Activated effector memory CD4-positive, alpha-beta T cell treated with Interleukin-2 at 50 U/mL for 16 hours (primary cell): ENCODE results near the gene TTC7B.
A peak's percentile ranks its signal among the peaks of the same experiment; 100 is the strongest.
"Not testable (repeated sequence)": the region's sequence is repeated elsewhere in the genome, so short reads cannot be mapped to it uniquely, and the experiment has no call there.

Source experiments
- DNase-seq: peaks from one replicate; pipeline ENCODE4 v3.0.0-alpha.2; 2020

Gene TTC7B

GRCh38 chr14:90830931-90831701, 14.9 kb upstream of the TTC7B start:
- no peak for DNase-seq

DNA sequence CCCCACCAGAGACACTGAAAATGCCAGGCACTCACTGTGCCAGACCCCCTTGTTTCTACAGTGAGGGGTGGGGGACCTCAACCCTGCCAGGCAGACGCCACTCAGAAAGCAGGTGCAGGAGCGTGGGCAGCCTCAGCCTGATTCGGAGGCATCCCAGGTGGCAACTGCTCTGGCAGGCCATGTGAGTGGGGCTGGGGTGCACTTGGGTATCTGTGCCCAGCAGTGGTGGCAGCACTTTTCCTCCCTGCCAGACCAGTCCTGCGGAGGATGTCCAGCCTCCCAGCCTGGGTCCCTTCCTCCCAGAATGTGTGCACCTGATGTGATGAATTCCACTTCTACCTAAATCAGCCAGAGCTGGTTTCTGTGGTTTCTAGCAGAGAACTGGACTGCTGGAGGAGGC, 13.4 kb upstream of the TTC7B start:
- no peak for DNase-seq

DNA sequence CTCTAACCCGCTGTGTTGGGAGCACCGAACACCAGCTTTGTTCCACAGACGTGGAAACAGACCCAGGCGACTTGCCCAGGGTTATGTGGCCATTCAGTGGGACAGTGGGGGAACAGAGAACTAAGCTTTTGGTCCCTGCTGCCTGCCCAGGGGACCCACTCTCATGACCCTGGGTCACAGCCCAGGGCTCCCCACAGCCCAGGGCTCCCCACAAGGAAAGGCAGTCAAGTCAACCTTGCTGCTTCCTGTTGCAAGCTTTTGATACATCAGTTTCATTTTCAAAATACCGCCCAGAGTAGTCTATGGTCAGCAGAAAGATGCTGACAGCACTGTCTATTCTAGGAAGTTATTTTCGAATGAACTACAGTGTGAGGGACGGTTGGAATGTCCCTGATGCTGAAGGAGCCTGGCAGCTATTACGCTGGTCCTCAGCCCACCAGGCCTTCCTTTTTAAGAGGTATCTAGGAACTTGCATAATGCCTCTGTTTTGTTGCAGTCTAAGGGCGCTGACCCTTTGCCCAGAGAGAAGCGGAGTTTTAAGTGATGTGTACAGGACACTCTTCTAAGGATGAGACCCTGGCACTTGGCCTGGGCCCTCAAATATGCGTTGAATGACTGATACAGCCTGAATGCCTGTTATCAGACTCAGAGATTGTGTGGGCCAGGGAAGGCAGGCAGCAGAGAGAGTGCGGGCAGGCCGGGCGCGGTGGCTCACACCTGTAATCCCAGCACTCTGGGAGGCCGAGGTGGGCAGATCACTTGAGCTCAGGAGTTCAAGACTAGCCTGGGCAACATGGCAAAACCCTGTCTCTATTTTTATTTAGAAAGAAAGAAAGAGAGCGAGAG, 12.6 kb upstream of the TTC7B start:
- DNase-seq, result peak; percentile 8

GRCh38 chr14:90827919-90828610, 11.8 kb upstream of the TTC7B start:
- DNase-seq, result peak; percentile 87

- DNase-seq, result not testable (repeated sequence)
Measured at GRCh38 chr14:90823542-90823941, 7.3 kb upstream of the TTC7B start.

DNA sequence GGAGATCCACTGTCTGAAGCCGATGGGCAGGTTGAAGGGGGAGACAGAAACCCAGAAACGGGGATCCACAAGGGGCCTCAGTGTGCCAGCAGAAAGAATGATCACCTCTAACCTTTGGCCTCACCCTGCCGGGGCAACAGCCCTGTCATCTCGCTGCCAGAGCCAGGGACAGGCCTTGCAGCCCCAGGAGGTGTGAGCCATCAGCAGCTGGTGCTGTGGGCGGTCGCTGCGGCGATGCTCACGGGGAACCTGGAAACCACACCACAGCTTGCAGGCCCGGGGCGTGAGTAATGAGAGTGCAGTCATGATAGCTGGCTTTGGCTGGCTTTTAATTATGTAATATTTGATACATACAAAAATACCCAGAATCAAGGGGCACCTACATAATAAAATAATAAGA, 4.7 kb upstream of the TTC7B start:
- DNase-seq, result peak; percentile 67

DNA sequence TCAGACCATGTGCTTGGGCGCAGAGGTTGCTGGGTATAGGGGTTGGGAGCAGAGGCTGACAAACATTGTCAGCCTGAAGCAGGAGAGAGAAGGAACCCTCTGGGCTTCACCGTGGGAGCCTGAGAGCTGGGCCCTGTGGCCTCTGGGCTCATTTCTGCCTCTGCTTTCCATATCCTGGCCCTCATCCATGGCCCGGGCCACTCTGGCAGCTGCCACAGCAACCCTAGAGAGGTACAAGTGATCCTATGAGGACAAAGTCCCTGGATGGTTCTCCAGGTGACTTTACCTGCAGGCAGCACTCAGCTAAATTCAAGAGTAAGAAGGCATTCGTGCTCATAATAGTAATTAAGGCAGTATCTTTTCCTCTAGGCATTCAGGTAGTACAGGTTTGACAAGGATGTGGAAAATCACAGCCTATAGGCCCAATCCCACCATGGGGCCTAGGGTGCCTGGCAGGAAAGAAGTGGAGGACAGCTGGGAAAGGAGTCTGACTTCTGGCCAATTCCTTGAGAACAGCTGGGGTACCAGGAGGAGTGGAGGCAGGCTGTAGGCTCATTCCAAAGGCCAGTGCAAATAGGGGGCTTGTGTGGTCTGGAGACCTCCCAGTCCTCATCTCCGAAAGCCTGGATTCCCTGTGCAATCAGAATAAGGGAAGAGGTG, 3.6 kb upstream of the TTC7B start:
- no peak for DNase-seq

DNA sequence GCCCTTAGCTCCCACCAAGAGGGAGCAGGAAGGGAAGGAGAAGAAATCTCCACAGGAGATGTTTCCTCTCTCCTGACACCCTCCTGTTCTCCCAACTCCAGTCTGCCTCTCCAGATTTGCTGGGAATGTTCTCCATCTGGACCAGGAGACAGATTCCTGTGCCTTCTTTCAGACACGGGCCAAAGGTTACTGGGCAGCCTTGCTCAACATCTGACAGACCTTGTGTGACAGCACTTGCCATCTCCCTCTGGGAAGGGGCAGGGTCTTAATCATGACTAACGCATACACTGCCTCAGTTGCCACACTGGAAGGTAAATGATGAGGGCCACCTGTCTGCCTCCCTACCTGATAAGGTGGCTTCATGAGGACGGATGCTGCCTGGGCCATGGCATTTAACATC, 2.5 kb upstream of the TTC7B start:
- DNase-seq, result no peak

DNA sequence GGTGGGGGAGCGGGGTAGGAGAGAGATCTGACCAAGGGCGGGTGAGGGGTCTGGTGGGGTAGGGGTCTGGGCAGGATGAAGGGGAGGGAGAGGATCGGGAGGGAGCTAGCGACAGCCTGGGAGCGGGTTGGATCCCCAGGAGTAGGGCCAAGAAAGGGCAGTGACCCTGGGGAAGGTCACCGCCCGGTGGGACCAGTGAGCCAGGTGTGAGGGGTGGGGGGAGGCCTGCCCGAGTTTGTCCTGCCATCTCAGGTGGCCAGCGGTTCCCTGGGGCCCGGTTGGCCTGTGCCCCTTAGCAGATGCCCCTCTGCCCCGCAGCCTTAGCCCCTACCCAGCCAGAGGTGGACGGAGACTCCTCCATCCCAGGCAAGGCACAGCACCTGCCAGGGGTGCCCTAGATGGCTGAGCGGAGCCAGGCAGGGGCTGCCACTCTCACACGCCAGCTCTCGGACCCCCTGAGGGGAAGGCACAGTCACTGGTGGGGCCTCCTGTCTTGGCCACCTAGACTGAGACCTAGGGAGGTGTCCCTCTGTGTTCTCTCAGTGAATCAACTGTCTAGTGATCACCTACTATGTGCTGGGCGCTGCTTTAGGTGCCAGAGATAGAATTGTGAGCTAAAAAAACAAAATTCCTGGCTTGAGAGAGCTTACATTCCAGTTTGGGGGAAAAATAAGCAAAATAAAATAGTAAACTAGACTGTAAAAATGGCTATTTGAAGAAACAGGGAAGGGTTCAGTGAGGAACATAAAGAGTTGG, 629 bp upstream of the TTC7B start:
- no peak for DNase-seq

- DNase-seq, result no peak
Measured at GRCh38 chr14:90815572-90815821, 733 bp downstream of the TTC7B start.

- no peak for DNase-seq
Measured at GRCh38 chr14:90814806-90815571, 1.2 kb downstream of the TTC7B start.

GRCh38 chr14:90813442-90813841, 2.8 kb downstream of the TTC7B start:
- DNase-seq, result no peak

GRCh38 chr14:90812109-90812508, 4.1 kb downstream of the TTC7B start:
- DNase-seq, result no peak

DNA sequence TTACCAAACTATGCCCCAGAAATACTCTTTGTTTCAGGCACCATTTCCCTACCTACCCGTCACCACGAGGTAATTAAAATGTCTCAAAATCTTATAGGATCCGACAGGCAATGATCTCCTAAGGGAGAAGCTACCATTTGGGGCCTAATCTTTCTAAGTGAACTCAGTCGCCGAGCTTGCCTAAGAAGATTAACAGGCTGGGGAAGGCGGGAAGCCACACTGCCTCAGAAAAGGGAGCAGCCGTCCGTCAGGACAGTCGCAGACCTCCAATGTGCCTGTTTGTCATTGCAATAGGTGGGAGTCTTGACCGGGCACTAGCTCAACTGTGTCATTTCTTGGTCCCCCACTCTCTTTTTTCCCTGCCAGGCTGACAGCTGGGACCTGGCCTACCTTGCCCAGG, 4.6 kb downstream of the TTC7B start:
- DNase-seq, result no peak

GRCh38 chr14:90810806-90811205, 5.4 kb downstream of the TTC7B start:
- DNase-seq, result no peak

GRCh38 chr14:90809530-90810312, 6.5 kb downstream of the TTC7B start:
- no peak for DNase-seq

- DNase-seq, result no peak
Measured at GRCh38 chr14:90808759-90809529, 7.3 kb downstream of the TTC7B start.

GRCh38 chr14:90807060-90807459, 9.2 kb downstream of the TTC7B start:
- no peak for DNase-seq

DNA sequence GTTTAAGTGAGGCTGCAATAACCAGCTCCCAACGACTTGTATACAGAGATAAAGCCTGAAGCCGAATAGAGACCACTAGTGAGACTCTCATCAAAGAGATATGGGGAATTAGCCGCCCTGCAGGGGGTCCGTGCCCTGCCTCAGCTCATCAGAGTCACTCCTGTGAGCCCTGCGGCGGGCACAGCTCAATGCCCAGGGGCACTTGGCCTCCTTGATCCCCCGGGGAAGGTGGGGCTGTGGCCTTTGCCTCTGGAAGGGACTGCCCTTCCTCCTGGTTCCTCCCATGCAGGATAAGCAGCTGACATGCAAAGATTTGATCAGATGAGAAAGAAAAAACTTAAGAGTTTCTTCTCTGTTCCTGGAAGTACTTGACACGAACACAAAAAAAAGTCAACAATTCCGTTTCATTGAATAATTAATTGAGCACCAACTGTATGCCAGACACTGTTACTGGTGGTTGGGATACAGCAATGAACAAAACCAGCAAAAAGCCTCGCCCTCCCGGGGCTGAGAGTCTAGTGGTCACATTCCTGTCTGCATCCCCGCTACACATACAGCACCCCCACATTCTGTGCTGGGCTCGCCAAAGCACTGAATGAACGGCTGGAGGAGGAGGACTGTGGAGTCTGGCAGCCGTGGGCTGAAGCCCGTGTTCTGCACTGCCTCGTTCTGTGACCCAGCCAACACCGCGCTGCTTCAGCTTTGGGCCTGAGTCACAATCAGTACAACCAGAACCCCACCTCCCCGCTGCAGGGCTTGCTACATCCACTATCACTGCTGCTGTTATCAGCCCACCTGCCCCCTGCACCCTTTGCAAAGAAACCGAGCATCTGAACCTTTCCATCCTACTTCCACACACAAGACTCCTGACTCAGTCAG, 10.3 kb downstream of the TTC7B start:
- DNase-seq, result no peak
